Ectodermal cell (in vitro differentiated cells): ENCODE data around the gene ARHGEF10L.

Experiments used
- H3K27ac ChIP-seq: 2 replicates; pipeline ENCODE4 v1.7.0; 2013; ENCODE audit warnings: mild to moderate bottlenecking, low read depth, low read length; ENCODE audit not compliant: insufficient read depth, poor library complexity, severe bottlenecking
- H3K27me3 ChIP-seq: 2 replicates; pipeline ENCODE4 v1.7.0; 2013; ENCODE audit warnings: mild to moderate bottlenecking, low read length; ENCODE audit not compliant: insufficient read depth, control insufficient read depth, poor library complexity, severe bottlenecking
- H3K36me3 ChIP-seq: one replicate; pipeline ENCODE4 v1.7.0; 2013; ENCODE audit warnings: low read length; ENCODE audit not compliant: control insufficient read depth, insufficient read depth
- H3K4me1 ChIP-seq: one replicate; pipeline ENCODE4 v1.7.0; 2013; ENCODE audit warnings: low read length; ENCODE audit not compliant: control insufficient read depth, insufficient read depth
- H3K4me3 ChIP-seq: 2 replicates; pipeline ENCODE4 v1.7.0; 2013; ENCODE audit warnings: low read depth, low read length, control low read depth; ENCODE audit not compliant: insufficient read depth
- H3K9me3 ChIP-seq: 2 replicates; pipeline ENCODE4 v1.7.0; 2013; ENCODE audit warnings: mild to moderate bottlenecking, low read length, moderate library complexity; ENCODE audit not compliant: control insufficient read depth
- WGBS, 2 experiments: methylation state at CpG; one replicate each; pipeline ENCODE4 v1.1.7; 2013; ENCODE audit warnings: missing lambda C conversion rate in 2 of 2; 5-methylcytosine and 5-hydroxymethylcytosine counted together

Gene ARHGEF10L

DNA sequence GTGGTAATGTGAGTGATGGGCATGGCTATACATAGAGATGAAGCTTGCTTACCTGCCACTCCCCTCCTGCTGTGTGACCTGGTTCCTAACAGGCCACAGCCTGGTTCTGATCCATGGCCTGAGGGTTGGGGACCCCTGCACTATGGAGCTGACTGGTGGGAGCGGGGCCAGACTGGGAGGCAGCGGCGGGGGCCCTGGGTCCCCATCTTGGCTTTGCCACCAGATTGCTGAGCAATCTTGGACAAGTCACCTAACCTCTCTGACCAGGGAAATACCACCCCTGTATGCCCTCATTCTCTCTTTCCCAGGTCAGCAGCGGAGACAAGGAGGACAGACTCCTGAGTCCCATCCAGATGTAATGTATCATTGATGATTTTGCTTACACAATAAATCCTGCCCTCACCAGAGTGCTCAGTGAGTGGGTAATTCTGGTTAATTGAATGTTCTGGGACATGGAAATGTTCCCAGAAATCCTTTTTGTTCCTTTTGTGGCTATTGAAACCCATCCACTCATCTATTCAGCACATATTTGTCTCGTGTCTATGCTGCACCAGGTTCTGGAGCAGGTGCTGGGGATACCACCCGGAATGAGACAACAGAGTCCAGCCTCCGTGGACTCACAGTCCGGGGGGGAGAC is 4.1 kb upstream of the ARHGEF10L start:
- no peaks in the 10 kb centered on the region for H3K27me3 ChIP-seq
- H3K36me3 ChIP-seq: no peaks in the 10 kb centered on the region
- no peak overlapping the region for H3K4me3 ChIP-seq
- 93 to 95% methylated on average over 8 of the region's 8 CpGs for WGBS, 2 experiments
- no peaks in the 10 kb centered on the region for H3K9me3 ChIP-seq
- no peak overlapping the region for H3K27ac ChIP-seq
- H3K4me1 ChIP-seq: peaks cover 20% of the 10 kb centered on the region

GRCh38 chr1:17538010-17538409 is 1.5 kb upstream of the ARHGEF10L start:
- WGBS, 2 experiments: 84 to 86% methylated on average over 7 of the region's 7 CpGs
- H3K4me3 ChIP-seq: no peak overlapping the region
- H3K27me3 ChIP-seq: no peaks in the 10 kb centered on the region
- H3K36me3 ChIP-seq: no peaks in the 10 kb centered on the region
- H3K27ac ChIP-seq: peak overlapping the region; percentile 31
- H3K4me1 ChIP-seq: peaks cover 11% of the 10 kb centered on the region
- no peaks in the 10 kb centered on the region for H3K9me3 ChIP-seq

- Histone ChIP-seq H3K27me3 (no peaks in the 10 kb centered on the region), H3K4me3 (peak overlapping the region; percentile 43), H3K27ac (peak overlapping the region; percentile 31), H3K36me3 (no peaks in the 10 kb centered on the region), H3K4me1 (peaks cover 11% of the 10 kb centered on the region), H3K9me3 (no peaks in the 10 kb centered on the region)
- WGBS, 2 experiments: 27 to 29% methylated on average over 13 of the region's 13 CpGs
Observed at GRCh38 chr1:17538428-17539117, 925 bp upstream of the ARHGEF10L start.

- no peaks in the 10 kb centered on the region for H3K27me3 ChIP-seq
- 15 to 17% methylated on average over 20 of the region's 20 CpGs for WGBS, 2 experiments
- H3K27ac ChIP-seq: no peak overlapping the region
Observed at GRCh38 chr1:17539118-17539476, 401 bp upstream of the ARHGEF10L start.

DNA sequence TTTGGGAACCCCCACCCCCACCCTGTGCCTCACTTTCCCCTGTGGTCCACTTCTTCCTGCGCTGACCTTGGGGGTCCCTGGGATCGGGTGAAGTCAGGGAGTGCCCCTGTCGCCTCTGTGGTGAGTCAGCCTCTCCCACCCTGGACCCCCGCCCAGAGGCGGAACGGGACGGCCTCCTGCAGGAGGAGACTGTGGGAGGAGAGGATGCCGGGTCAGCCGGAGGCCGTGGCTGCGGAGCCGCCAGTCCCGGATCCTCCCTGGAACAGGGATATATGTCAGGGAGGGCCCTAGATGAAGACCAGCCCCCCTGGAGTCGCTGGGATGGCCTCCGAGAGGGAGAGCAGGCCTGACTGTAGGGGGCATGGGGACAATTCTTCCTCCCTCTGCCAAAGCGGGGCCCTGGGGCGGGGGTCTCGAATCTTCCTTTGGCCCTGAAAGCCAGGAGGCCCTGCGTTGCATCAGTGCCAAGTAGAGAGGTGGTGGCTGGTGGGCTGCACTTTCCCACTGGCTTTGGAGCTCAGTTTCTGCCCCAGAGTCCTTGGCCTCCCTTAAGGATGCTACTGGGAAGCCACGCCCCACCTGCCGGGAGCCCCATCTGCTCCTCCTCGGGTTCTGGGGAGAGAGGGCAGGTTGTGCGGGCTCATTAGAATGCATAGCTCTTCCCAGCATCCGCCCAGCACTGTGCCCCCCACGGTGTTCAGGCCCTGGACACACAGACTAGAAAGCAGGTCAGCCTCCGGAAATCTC is 930 bp downstream of the ARHGEF10L start:
- 0 to 1% methylated on average over 26 of the region's 26 CpGs for WGBS, 2 experiments
- no peaks in the 10 kb centered on the region for H3K27me3 ChIP-seq
- H3K27ac ChIP-seq: peak overlapping the region; percentile 69

More at GRCh38 chr1:17539118-17539476, 401 bp upstream of the ARHGEF10L start:
- H3K36me3 ChIP-seq: no peaks in the 10 kb centered on the region
- H3K4me3 ChIP-seq: peak overlapping the region; percentile 43
- peaks cover 11% of the 10 kb centered on the region for H3K4me1 ChIP-seq
- no peaks in the 10 kb centered on the region for H3K9me3 ChIP-seq

GRCh38 chr1:17542645-17543044 is 3.1 kb downstream of the ARHGEF10L start:
- WGBS, 2 experiments: 91 to 94% methylated on average over 6 to 7 of the region's 7 CpGs
- H3K36me3 ChIP-seq: no peaks in the 10 kb centered on the region

More for the DNA sequence above, 930 bp downstream of the ARHGEF10L start:
- H3K4me1 ChIP-seq: peaks cover 11% of the 10 kb centered on the region
- no peaks in the 10 kb centered on the region for H3K36me3 ChIP-seq
- no peaks in the 10 kb centered on the region for H3K9me3 ChIP-seq
- peak overlapping the region; percentile 72 for H3K4me3 ChIP-seq

GRCh38 chr1:17544776-17545350 is 5.4 kb downstream of the ARHGEF10L start:
- no peaks in the 10 kb centered on the region for H3K27me3 ChIP-seq
- H3K4me1 ChIP-seq: peaks cover 13% of the 10 kb centered on the region
- no peaks in the 10 kb centered on the region for H3K9me3 ChIP-seq
- no peak overlapping the region for H3K27ac ChIP-seq
- WGBS, 2 experiments: 90 to 91% methylated on average over 6 of the region's 6 CpGs
- no peak overlapping the region for H3K4me3 ChIP-seq
- no peaks in the 10 kb centered on the region for H3K36me3 ChIP-seq

More at GRCh38 chr1:17542645-17543044, 3.1 kb downstream of the ARHGEF10L start:
- no peak overlapping the region for H3K4me3 ChIP-seq
- H3K9me3 ChIP-seq: no peaks in the 10 kb centered on the region
- H3K27ac ChIP-seq: no peak overlapping the region
- no peaks in the 10 kb centered on the region for H3K27me3 ChIP-seq
- peaks cover 21% of the 10 kb centered on the region for H3K4me1 ChIP-seq

- Histone ChIP-seq H3K27ac (no peak overlapping the region), H3K4me3 (no peak overlapping the region)
- WGBS, 2 experiments: 91 to 92% methylated on average over 2 of the region's 2 CpGs
Observed at GRCh38 chr1:17545356-17545755, 5.9 kb downstream of the ARHGEF10L start.

DNA sequence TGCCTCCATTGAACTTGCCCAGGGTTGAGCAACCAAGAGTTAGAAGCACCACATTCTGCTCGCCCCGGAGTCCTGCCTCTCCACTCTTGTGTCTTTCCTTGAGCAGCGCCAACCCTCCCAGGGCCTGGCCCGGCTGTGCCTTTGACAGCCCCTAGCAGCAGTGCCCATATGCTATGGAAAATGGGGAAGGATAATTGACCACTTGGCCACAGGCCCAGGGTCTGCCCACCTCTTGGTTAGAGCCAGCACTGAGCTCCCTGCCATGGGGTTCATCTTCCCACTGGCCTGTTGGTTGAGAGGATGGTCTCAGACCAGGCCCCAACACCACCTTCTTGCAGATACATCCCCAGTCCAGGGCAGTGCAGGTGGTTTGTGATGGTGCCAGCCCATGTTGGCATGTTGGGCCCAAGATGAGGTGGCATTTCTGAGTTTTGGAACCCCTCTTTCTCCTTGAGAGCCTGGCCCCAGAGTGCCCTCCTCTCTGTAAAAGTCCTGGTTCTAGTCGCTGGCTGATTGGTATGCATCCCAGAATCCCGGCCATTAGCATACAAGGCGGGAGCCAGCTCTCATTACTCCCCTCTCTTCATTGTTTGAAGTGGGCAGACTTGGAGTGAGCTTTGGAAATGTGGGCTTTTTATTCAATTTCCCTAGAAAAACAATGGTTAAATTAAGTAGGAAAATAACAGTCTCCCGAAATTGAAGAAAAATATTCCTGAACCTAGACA is 7.6 kb downstream of the ARHGEF10L start:
- H3K9me3 ChIP-seq: no peaks in the 10 kb centered on the region
- H3K36me3 ChIP-seq: no peaks in the 10 kb centered on the region
- peaks cover 30% of the 10 kb centered on the region for H3K4me1 ChIP-seq
- no peak overlapping the region for H3K4me3 ChIP-seq
- WGBS, 2 experiments: 54 to 57% methylated on average over 7 to 8 of the region's 8 CpGs
- no peaks in the 10 kb centered on the region for H3K27me3 ChIP-seq
- H3K27ac ChIP-seq: peak overlapping the region; percentile 11

More at GRCh38 chr1:17545356-17545755, 5.9 kb downstream of the ARHGEF10L start:
- Histone ChIP-seq H3K9me3 (no peaks in the 10 kb centered on the region), H3K4me1 (peaks cover 16% of the 10 kb centered on the region), H3K36me3 (no peaks in the 10 kb centered on the region), H3K27me3 (no peaks in the 10 kb centered on the region)
